Mucosa of stomach (tissue), 1 donor: Measurements from ENCODE around the gene METAP1D.

ENCODE experiments used
- H3K27me3 ChIP-seq: one replicate; pipeline ENCODE4 v1.7.0; 2013; ENCODE audit warnings: mild to moderate bottlenecking, low read length; ENCODE audit not compliant: control insufficient read depth, insufficient read depth
- H3K36me3 ChIP-seq: one replicate; pipeline ENCODE4 v1.7.0; 2013; ENCODE audit warnings: low read length; ENCODE audit not compliant: control insufficient read depth, insufficient read depth
- H3K4me1 ChIP-seq: one replicate; pipeline ENCODE4 v1.7.0; 2013; ENCODE audit warnings: mild to moderate bottlenecking, low read length; ENCODE audit not compliant: control insufficient read depth, insufficient read depth
- H3K4me3 ChIP-seq: one replicate; pipeline ENCODE4 v1.7.0; 2013; ENCODE audit warnings: low read length
- H3K9ac ChIP-seq: one replicate; pipeline ENCODE4 v1.7.0; 2013; ENCODE audit warnings: mild to moderate bottlenecking, low read length, moderate library complexity
- H3K9me3 ChIP-seq: one replicate; pipeline ENCODE4 v1.7.0; 2013; ENCODE audit warnings: mild to moderate bottlenecking, low read length, moderate library complexity; ENCODE audit not compliant: control insufficient read depth
- donor health status: Pancreatic carcinoma.

Gene METAP1D

DNA sequence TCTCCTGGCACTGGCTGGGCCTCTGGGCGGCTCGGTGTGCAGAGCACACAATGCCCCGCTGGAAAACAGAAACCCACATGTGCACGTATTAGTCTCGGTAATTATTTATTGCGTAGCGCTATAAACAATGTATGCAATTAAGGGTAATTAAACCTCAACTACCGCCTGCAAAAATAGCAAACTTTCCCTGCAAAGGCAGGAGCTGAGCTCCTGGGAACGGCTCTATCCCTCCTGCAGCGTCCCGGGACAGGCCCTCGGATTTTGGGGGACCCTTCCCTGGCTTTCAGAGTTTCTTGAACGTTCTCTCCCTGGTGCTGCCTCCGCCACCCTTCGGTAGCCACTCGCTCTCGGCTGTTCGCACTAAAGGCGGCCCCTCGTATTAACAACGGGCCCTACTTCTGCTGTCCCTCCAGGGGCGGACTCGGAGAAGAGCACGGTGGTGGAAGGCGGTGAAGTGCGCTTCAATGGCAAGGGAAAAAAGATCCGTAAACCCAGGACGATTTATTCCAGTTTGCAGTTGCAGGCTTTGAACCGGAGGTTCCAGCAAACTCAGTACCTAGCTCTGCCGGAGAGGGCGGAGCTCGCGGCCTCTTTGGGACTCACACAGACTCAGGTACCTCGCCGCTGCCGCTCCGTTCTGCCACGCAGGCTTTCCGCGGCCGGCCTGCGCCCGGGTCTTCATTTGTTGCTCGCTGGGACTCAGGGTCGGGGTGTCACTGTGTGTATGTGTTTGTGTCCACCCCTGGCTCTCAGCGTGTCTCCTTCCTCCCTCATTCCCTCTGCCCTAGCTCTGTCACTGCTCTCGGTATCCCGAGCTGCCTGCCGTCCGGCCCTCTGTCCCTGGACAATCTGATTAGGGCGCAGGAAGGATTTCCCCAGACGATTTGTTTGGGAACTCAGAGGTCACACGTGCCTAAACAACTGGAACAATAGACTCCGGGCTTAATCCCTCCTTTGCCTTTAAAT, 86.8 kb downstream of the METAP1D start:
- Histone ChIP-seq H3K9me3 (no peaks in the 10 kb centered on the region), H3K9ac (no peak overlapping the region), H3K36me3 (no peaks in the 10 kb centered on the region), H3K27me3 (peaks cover 100% of the 10 kb centered on the region), H3K4me3 (no peak overlapping the region), H3K4me1 (peaks cover 53% of the 10 kb centered on the region)

DNA sequence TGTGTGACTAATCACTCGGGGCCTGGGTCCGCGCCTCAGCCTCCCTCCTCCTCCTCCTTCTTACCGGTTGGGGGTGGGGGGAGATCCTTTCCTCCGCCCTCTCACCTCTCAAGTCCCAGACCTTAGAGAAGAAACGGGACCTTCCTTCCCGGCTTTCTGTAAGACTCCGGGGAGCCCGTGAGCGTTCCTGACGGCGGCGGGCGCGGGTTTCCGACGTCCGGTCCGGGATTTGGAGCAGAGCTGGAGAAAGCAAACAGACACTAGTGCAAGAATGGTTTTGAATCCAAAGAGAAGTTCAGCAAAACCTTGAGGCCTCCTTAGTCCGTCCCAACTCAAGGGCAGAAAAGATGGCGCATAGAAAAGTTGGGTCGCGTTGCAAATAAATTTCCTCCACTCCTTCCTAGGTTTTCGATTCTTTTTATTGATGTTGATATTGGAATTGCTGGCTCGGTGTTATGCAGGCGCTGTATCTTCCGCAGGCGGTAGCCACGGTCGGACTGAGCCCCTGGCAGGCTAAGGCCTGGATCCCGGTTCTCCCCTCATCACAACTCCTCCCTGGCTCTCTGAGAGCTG, 87.5 kb downstream of the METAP1D start:
- no peaks in the 10 kb centered on the region for H3K36me3 ChIP-seq
- no peaks in the 10 kb centered on the region for H3K9me3 ChIP-seq
- H3K4me3 ChIP-seq, result no peak overlapping the region
- no peak overlapping the region for H3K9ac ChIP-seq
- peaks cover 100% of the 10 kb centered on the region for H3K27me3 ChIP-seq
- peaks cover 50% of the 10 kb centered on the region for H3K4me1 ChIP-seq

DNA sequence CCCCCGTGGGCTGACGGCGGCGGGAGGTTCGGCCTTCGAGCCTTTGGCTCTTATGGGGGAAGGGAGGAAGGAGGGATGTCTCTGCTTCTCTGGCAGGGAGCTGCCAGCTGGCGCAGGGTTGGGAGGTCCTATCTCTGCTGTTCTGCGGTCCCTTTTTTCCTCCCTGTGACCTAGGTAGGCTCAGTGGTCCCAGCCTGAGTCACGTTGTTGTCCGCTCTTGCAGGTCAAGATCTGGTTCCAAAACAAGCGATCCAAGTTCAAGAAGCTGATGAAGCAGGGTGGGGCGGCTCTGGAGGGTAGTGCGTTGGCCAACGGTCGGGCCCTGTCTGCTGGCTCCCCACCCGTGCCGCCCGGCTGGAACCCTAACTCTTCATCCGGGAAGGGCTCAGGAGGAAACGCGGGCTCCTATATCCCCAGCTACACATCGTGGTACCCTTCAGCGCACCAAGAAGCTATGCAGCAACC, 88.1 kb downstream of the METAP1D start:
- Histone ChIP-seq H3K36me3 (no peaks in the 10 kb centered on the region), H3K4me1 (peaks cover 45% of the 10 kb centered on the region), H3K27me3 (peaks cover 100% of the 10 kb centered on the region), H3K4me3 (no peak overlapping the region), H3K9ac (no peak overlapping the region), H3K9me3 (no peaks in the 10 kb centered on the region)

DNA sequence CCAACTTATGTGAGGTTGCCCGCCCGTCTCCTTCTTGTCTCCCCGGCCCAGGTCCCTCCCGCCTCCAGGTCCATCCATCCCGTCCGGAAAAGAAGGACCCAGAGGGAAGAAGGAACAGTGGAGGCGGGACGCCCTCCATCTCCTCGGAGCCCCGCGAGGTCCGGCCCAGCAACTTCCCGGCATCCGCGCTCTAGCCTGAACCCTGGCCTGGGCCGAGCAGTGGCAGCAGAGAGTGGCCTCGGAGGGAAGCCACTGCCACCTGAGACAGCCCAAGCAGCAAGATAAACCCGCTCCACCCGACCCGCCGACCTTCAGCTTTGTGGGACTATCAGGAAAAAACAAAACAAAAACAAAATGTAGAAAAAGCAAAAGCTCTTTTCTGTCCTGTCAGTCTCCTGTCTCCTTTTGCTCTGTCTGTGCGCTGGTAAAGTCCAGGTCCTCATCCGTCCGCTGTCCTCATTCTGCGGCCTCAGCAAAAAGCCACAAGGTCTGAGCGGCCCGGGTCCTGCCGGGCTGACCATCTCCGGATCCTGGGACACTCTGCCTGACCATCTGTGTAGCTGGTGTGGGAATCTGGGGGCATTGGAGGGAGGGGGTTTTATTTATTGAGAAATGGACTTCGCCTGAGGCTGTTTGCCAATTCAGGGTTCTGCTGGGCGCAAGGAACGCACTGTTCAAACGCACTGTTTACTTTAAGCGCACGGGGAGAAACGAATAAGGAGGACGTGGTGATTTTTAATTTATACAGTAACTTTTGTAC, 88.7 kb downstream of the METAP1D start:
- Histone ChIP-seq H3K9me3 (no peaks in the 10 kb centered on the region), H3K4me3 (no peak overlapping the region), H3K27me3 (peaks cover 100% of the 10 kb centered on the region), H3K4me1 (peaks cover 40% of the 10 kb centered on the region), H3K36me3 (no peaks in the 10 kb centered on the region), H3K9ac (no peak overlapping the region)

DNA sequence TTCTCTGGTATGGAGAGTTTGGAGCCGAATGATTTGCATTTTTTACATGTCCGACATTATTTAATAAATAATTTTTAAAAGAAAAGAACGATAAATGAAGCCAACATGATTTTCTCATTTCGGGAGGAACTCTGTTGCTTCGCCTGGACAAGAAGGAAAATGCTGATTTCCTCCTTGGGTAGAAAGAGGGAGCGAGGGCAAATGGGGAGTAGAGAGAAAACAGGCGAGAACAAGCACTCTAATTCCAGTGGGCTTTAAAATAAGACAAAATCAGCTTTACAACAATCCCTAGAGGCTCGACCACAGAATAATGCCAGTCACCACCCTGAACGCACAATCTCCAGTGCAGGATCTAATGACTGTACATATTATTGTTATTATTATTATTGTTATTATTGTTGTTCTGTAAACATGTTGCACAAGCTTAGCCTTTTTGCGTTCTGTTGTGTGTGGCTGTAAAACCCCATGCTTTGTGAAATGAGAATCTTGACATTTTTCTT, 89.3 kb downstream of the METAP1D start:
- Histone ChIP-seq H3K9ac (no peak overlapping the region), H3K4me3 (no peak overlapping the region), H3K9me3 (no peaks in the 10 kb centered on the region), H3K4me1 (peaks cover 38% of the 10 kb centered on the region), H3K36me3 (no peaks in the 10 kb centered on the region), H3K27me3 (peaks cover 100% of the 10 kb centered on the region)

DNA sequence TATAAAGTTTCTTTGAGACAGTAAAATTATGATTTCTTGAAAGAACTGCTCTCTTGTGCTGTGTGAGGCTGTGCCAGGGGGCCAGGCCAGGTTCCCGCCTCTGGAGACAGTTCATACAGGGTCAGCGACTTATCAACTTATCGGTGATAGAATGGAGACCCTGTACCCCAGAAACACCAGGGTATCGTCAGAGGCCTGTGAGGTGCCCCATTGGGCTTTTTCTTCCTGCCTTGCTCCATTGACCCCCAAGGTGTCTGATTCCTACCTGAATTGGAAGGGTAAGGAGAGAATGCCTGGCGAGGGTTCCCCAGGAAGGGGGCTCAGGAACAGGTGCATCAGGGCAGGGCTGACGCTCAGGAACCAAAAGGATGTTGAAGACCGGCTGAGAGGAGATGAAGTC, 89.9 kb downstream of the METAP1D start:
- H3K4me3 ChIP-seq, result no peak overlapping the region
- peaks cover 100% of the 10 kb centered on the region for H3K27me3 ChIP-seq
- H3K9ac ChIP-seq, result no peak overlapping the region
- no peaks in the 10 kb centered on the region for H3K9me3 ChIP-seq
- H3K4me1 ChIP-seq, result peaks cover 32% of the 10 kb centered on the region
- H3K36me3 ChIP-seq, result no peaks in the 10 kb centered on the region

DNA sequence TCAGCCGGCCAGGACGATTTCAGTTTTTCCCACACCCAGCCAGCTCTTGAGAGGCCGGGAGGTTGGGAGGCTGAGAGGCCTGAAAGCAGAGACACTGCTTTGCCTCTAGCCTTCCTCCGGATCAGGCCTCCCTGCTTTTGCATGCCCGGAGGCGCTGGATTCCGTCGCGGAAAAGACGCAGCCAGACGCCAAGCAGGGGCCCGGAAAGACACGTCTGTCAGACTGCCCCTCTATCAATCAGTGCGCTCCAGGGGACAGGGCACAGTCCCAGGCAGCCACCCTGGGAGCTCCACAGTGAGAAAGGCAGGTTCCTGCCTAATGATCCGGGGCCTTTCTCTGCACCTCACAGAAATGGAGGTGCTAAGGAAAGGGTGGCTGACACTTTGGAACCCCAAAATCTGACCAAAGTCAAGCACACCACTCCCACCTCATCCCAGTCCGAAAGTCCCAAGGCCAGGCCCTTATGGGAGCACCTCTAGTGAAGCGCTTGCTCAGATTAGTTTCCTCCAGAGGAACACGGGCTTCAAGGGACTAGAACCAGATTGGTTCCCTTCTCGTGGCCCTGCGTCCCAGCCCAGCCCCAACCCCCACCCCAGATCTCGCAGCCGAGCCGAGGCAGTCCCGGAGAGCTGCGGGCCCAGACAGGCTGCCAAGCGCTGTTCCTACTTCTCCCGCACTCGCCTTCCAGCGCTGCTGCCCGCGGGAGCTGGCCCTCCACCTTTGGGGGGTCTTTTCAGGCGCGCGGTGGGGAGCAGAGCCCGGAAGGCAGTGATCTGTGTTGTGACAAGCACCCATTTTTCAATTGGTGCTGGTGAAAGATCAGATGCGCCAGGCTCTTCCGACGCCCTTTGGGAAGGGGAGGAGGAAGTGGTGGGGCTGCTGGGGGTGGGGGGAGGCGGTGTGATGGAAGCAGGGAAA, 90.5 kb downstream of the METAP1D start:
- Histone ChIP-seq H3K4me3 (no peak overlapping the region), H3K27me3 (peaks cover 100% of the 10 kb centered on the region), H3K9ac (no peak overlapping the region), H3K9me3 (no peaks in the 10 kb centered on the region), H3K4me1 (peaks cover 32% of the 10 kb centered on the region), H3K36me3 (no peaks in the 10 kb centered on the region)

DNA sequence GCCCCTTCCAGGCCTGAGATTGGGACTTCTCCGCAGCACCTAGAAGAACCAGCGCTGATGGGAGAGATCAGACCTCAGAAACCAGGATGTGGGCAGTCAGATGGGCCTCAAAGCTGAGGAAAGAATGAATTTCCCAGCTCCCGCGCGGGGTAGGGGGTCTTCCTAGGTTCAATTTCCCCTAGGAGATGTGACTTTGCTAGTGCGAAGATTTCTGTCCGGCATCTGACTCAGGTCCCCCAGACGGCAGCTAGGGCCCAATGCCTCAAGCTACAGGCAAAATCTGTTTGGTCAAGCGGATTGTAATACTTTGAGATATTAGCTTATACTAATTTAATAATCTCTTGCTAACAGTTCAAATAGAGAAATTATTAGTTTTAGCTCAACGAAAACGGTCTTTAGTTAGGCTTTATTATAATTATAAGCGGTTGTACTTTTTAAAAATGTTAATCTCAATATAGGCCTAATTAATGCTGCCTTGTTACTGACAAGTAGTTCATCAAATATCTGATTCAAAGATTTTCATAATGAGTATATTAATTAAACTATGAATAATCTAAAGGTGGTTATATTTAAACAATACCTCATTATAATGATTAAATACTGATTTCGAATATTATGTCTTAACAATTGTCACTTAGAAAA, 91.4 kb downstream of the METAP1D start:
- H3K9ac ChIP-seq, result no peak overlapping the region
- no peaks in the 10 kb centered on the region for H3K9me3 ChIP-seq
- peaks cover 33% of the 10 kb centered on the region for H3K4me1 ChIP-seq
- H3K36me3 ChIP-seq, result no peaks in the 10 kb centered on the region
- H3K27me3 ChIP-seq, result peaks cover 100% of the 10 kb centered on the region
- H3K4me3 ChIP-seq, result no peak overlapping the region

DNA sequence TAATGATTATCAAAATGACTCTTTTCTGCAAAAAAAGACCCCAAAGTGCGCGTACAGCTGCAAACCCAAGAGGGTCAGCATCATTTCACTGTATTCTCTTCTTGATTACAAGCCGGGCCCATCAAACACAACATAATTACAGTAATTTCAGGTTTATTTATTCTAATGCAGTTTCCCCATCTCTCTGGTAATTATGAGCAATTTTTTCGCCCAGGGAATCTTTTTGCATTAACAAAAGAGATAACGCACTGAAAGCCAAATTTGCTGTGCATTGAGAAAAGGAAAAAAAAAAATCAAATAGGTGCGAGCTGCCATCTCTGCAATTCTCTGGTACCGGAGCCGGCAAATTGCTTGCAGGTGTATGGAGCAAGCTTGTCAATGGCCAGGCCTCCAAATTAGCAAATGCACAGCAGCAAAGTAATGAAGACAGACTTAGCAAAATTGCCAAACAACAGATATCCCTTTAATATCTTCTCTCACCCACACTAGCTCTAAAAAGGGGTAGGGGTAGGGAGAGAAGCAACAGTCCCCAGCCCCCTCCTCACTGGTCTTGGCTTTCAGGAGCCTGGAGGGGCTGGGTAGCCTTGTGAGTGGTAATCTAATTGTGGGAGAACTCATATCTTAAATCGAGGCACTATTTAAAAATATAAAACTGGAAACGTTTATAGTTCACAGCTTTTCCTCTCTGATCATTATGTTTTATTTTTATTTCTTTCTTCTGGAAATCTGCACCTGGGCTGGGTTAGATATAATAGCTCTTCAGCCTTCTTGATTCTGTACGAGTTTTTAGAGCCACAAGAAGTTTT, 92.2 kb downstream of the METAP1D start:
- H3K9me3 ChIP-seq, result no peaks in the 10 kb centered on the region
- H3K4me1 ChIP-seq, result peaks cover 33% of the 10 kb centered on the region
- H3K9ac ChIP-seq, result no peak overlapping the region
- no peaks in the 10 kb centered on the region for H3K36me3 ChIP-seq
- no peak overlapping the region for H3K4me3 ChIP-seq
- H3K27me3 ChIP-seq, result peaks cover 100% of the 10 kb centered on the region

DNA sequence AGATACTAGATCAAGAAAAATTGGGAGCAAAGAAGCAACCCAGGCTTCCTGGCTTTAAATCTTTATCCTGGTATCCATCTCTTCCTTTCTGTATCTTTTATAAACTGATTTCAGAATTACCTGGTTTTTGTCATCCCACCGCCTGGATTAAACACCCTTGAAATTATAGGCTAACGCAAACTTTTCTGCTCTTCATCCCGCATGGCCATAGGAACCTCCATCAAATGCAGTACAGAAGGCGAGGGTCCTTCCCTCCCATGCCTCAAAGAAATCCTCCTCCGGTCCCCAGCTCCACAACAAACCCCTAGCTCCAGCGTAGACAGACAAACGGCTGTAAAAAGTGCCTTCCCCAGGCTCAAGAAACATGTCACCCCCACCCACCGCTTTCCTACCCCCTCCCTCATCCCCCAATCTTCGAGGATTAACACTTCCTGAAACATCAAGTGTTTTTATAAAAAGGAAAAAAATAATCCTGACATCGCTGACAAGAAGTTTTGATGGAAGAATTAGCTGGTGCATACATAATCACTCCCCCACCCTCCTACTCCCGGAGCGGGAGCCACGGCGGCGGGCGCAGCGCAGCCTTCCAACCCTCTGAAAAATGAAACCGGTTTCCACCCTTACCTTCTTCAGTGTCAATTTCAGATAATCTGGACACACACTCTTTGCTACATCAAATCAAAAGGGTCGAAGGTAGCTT, 93.1 kb downstream of the METAP1D start:
- no peak overlapping the region for H3K9ac ChIP-seq
- no peak overlapping the region for H3K4me3 ChIP-seq
- no peaks in the 10 kb centered on the region for H3K9me3 ChIP-seq
- H3K4me1 ChIP-seq, result peaks cover 39% of the 10 kb centered on the region
- peaks cover 100% of the 10 kb centered on the region for H3K27me3 ChIP-seq
- H3K36me3 ChIP-seq, result no peaks in the 10 kb centered on the region
